ENCODE data around the gene ADGRG7. TPM values are rescaled to one million over a fixed set of nuclear protein-coding genes. Genes with fewer than 3 reads are reported as not detected.

ADGRG7 gene
- polyA plus RNA-seq, 3 donors, result 0.04 to 0.25 TPM; not detected in 1

DNA sequence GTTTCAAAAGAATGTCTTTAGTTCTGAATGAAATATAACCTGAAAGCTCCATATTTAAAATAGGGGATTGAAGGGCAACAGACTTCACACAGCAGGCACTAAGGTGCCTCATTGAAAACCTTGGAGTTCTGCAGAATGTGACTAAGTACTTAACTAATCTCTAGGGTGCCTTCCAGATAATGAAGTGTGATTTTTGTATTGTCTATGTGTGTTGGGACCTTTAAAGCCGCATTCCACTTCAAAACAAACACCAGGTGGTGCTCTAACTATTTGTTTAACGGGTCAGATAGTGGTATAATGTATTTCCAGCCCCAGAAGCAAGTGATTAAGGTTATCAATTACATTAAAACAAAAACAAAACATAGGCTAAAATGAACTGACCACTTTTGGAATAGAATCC, 127.9 kb downstream of the ADGRG7 start:
- DNase-seq, result no peak

DNA sequence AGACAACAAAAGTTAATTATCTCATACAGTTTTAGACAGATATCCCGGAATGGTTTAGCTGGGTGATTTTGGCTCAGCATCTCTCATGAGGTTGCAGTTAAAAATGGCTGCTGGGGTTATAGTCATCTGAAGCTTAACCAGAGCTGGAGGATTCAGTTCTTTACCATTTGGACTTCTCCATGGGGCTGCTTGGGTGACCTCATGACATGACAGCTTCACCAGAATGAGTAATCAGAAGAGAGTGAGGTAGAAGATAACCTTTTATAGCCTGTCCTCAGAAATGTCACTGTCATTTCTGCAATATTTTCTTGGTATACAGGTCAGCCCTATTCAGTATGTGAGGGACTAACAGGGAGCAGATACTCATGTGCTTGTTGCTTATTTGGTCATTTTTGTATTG, 130.8 kb downstream of the ADGRG7 start:
- no peak for DNase-seq

DNA sequence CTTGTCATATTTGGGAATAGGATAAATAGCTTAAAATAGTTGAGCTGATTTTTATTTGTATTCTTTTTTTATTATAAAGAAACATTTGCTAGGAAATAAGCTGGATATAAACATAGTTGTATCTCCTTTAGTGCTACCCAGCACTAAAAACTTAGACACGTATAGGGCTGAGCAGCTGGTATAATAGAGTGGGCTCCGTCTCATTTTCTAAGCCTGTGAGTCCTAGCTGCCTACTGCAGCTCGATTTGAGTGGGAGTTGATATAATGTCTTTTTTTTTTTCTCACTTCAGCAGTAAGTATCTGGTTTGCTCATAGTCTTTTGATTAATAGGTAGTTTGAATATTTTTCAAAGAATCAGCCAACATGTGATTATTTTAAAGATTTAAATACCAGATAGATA, 134.1 kb downstream of the ADGRG7 start:
- DNase-seq, result no peak

DNA sequence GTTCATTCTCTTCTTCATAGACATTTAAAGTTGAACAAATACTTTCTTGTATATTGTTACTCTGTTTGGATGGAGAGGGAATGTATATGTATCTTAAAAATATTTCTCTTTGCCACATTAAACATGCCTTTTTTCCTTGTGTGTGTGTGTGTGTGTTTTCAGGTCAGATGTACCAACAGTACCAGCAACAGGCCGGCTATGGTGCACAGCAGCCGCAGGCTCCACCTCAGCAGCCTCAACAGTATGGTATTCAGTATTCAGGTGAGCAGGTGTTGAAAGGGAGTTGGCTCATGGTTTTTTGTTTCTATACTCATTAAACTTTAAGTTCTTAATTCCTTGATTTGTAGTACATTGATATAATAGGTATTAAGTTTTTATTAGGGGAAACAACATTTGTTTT, 135.3 kb downstream of the ADGRG7 start:
- no peak for DNase-seq

Other genes starting within 250 kb of the ADGRG7 start
- gene TOMM70, start 208.5 kb upstream of the ADGRG7 start, polyA plus RNA-seq (ENCODE audit: insufficient read length in 3 of 3), result 10 to 100 TPM; 59.5 to 77.8 (median 73.1) TPM
- gene LNP1, start 208.1 kb upstream of the ADGRG7 start, polyA plus RNA-seq (ENCODE audit: insufficient read length in 3 of 3), result 1 to 10 TPM; 4.6 to 7.4 (median 6.7) TPM
- gene TMEM45A, start 117.0 kb upstream of the ADGRG7 start, polyA plus RNA-seq (ENCODE audit: insufficient read length in 3 of 3), result 10 to 100 TPM; 19.5 to 21.0 (median 20.7) TPM
- gene TFG, start 99.9 kb downstream of the ADGRG7 start, polyA plus RNA-seq (ENCODE audit: insufficient read length in 3 of 3), result 100 to 1,000 TPM; 134 to 139 (median 139) TPM

Measured in renal pelvis (tissue), 4 donors.